GM12872 (cell line): ENCODE measurements around the gene SLC39A11.

ENCODE experiments used
- TF ChIP-seq, protein P1 (sequence below): IDR thresholded peaks from 3 replicates; pipeline ENCODE4 v1.5.1; 2011; ENCODE audit warnings: low read depth, mild to moderate bottlenecking, low read length, moderate library complexity; ENCODE audit not compliant: insufficient read depth

Gene SLC39A11

DNA sequence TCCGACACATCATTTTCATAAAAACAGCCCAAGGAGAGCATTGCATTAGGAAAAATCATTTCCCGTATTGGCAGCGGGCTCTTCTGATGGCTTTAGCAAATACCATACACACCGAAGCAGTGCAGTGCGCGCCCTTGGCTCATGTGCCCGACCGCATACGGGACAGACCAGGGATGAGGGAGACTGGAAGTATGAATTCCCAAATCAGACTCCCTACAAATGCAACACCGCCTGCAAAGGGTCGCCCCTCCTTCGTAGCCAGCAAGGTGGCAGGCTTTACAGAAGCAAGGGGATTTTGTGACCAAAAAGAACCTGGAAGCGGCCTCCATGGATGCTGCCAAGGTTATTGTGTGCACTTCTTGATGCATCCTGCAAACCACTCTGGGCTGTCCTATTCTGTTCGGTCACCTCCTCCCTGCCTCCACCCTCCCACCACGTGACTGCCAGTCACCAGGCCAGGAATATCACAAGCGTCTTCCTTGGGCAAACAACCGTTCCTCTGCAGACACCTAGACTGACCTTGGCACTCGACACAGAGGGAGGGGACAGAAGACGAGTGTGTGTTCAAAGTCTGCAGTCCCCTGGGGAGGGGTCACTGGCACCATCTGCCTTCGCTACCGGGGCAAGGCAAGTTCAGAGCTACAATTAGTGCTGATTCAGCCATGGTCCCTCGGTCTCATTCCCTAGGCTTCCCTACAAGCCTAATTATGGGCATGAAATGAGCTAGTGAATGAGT lies 460.4 kb downstream of the SLC39A11 start:
- TF ChIP-seq, protein P1, sequence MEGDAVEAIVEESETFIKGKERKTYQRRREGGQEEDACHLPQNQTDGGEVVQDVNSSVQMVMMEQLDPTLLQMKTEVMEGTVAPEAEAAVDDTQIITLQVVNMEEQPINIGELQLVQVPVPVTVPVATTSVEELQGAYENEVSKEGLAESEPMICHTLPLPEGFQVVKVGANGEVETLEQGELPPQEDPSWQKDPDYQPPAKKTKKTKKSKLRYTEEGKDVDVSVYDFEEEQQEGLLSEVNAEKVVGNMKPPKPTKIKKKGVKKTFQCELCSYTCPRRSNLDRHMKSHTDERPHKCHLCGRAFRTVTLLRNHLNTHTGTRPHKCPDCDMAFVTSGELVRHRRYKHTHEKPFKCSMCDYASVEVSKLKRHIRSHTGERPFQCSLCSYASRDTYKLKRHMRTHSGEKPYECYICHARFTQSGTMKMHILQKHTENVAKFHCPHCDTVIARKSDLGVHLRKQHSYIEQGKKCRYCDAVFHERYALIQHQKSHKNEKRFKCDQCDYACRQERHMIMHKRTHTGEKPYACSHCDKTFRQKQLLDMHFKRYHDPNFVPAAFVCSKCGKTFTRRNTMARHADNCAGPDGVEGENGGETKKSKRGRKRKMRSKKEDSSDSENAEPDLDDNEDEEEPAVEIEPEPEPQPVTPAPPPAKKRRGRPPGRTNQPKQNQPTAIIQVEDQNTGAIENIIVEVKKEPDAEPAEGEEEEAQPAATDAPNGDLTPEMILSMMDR, result no peak

DNA sequence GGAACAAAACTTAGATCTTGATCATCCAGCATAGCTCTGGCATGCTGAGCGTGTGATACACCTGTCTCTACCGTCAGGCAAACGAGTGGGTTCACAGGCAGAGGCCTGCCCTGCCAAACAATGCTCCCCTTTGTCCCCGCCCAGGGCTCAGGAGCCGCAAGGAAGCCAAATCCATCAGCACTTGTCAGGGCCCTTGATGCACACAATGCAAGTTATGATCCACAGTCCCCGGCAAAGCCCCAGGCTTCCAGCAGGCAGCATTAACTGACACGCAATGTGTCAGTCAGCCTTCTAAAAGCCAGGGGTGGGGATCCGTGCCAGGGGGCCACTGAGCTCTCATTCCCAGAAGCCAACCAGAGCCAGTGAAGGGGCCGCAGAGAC lies 460.9 kb downstream of the SLC39A11 start:
- TF ChIP-seq, protein P1, result no peak

DNA sequence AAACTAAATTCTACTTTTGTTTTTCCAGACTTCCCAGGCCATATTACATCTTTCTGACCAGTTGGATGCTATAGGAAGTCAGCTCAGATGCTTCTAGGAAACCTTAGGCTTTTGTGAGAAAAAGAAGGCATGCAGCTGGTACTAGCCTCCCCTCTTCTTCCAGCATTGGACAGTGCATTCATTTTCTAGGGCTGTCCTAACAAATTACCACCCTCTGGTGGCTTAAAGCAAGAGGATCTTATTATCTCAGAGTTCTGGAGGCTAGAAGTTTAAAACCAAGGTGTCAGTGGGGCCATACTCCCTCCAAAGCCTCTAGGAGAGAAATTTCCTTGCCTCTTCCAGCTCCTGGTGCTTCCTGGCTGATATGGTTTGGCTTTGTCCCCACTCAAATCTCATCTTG lies 467.8 kb downstream of the SLC39A11 start:
- TF ChIP-seq, protein P1, result no peak

DNA sequence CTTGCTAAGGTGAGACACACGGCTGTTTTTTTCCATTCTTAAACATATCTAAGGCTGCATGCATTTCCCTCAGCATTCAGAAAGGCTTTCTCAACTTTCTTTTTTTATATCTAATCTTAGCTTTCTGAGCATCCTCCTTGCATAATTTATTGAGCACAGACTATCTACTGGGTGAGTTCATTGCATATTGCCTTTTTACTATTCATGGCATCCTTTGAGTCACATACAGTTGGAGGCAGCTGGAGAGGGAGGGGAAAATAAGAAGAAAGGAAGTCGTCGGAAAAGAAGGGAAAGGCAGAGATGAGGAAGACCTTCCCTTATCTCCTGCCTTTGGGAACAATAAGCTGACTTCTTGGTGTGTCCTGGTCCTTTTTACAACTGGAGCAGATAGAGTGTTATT lies 468.3 kb downstream of the SLC39A11 start:
- TF ChIP-seq, protein P1, result no peak

DNA sequence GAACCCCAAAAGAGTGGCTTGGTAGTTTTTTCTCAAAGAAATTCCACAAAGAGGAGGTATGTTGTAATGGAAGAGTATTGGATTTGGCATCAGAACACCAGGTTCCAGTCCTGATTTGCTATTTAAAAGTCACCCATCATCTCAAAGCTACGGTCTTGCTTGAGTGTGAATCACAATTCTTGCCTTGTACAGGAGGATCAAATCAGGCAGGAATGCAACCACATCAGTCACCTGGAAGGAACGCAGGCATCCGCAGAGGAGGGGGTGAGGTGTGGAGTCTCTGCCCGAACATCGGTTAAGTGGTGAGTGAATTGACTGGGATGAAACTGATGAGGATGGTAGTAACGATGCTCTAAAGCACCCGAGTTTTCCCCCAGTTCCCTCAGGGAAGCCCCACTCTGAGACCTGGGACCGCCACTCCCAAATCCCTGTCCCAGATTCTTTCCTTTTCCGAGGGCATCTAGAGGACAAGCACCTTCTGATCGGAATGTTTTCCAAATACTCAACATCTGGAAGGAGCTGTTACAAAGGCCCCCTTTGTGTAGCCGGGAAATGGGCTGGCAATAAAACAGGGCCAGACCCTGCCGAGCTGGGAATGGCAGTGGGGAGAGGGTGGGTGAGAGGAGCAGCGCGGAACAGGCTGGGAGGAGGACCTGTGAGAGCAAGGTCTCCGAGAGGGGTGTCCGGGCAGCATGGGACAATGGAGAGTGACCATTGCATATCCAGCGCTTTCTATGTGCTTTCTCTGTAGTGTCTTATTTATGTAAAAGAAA lies 469.6 kb downstream of the SLC39A11 start:
- TF ChIP-seq, protein P1, result no peak

DNA sequence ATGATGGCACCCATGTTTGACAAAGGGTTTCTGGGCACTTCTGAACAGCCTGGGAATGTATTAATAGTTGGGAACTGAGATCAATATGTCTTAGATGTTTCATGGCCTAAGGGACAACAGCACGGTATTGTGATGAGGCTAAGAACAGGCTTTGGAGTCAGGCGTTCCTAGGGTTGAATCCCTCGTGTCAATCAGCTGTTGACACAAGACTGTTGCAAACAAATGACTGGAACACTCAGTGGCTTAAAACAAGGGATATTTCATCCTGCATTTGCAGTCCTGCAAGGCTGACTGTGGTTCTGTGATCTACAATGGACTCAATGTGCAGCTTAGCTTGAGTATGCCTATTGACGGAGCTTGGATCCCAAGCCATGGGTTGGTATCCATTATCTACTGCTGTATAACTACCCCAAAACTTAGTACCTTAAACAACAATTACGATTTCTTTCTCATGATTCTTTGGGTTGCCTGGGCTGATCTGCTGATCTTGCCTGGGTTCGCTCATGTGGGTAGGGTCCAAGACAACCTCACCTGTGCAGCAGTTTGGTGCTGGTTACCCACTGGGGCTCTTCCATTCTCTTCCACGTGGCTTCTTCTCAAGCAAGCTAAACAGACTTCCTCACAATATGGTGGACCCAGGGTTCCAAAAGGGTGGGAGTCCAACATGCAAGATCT lies 472.4 kb downstream of the SLC39A11 start:
- TF ChIP-seq, protein P1, result no peak

DNA sequence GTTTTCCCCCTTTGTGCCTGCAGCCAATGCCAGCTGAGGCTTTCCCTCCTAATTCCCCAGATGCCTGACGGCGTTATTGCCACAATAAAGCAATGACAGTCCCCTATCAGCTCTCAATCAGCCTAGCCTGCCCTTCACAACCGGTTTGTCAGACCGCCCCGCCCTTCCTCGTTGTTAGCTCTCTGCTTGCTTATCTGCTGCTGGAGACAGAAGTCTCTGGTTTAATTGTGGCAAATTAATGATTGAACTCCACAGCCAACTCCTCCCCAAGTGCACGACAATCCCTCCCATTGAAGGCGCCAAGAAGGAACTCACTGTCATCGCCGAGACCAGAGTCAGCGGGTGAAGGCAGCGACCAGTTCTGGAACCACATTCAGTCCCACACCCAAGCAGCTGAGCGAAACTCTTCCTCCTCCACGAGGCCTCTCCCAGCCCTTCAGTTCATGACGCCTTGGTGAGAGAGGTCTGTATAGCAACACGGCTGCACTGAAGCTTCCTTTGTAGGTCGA lies 474.4 kb downstream of the SLC39A11 start:
- TF ChIP-seq, protein P1, result no peak
